Neural cell (in vitro differentiated cells): ENCODE measurements around the gene CLDN12. TPM values are rescaled to one million over a fixed set of nuclear protein-coding genes. Genes with fewer than 3 reads are reported as not detected.

ENCODE experiments used
- H2AFZ ChIP-seq: fragments of 200-600, 300-800 bp; sonication (generic), shearing (Covaris generic); 2 replicates; pipeline ENCODE4 v1.6.0; 2014; ENCODE audit warnings: low read depth, mild to moderate bottlenecking, antibody characterized with exemption, low read length, moderate library complexity
- H3F3A ChIP-seq: fragments of 200-600 bp; shearing (Covaris generic); 2 replicates; pipeline ENCODE4 v1.6.1; 2016; ENCODE audit warnings: mild to moderate bottlenecking, moderate library complexity, mixed read lengths, antibody characterized with exemption, low read length; ENCODE audit not compliant: insufficient read depth, poor library complexity, severe bottlenecking
- H3K27ac ChIP-seq: fragments of 200-600, 300-800 bp; sonication (generic), shearing (Covaris generic); 2 replicates; pipeline ENCODE4 v1.5.1; 2014; ENCODE audit warnings: mild to moderate bottlenecking, low read length, moderate library complexity
- H3K27me3 ChIP-seq: fragments of 300-800, 200-600 bp; sonication (generic), shearing (Covaris generic); 2 replicates; pipeline ENCODE4 v1.6.0; 2014; ENCODE audit warnings: mild to moderate bottlenecking, low read depth, low read length, moderate library complexity; ENCODE audit not compliant: insufficient read depth
- H3K36me3 ChIP-seq: fragments of 300-800, 200-600 bp; sonication (generic), shearing (Covaris generic); 2 replicates; pipeline ENCODE4 v1.5.1; 2014; ENCODE audit warnings: mild to moderate bottlenecking, antibody characterized with exemption, low read length, moderate library complexity; ENCODE audit not compliant: insufficient read depth
- H3K4me2 ChIP-seq: fragments of 300-800, 200-600 bp; sonication (generic), shearing (Covaris generic); 2 replicates; pipeline ENCODE4 v1.6.0; 2014; ENCODE audit warnings: mild to moderate bottlenecking, low read length
- H3K4me3 ChIP-seq: fragments of 300-800, 200-600 bp; sonication (generic), shearing (Covaris generic); 2 replicates; pipeline ENCODE4 v1.5.1; 2014; ENCODE audit warnings: mild to moderate bottlenecking, low read length, moderate library complexity
- H3K79me2 ChIP-seq: fragments of 200-600 bp; shearing (Covaris generic); replicated peaks from 2 replicates; pipeline ENCODE4 v1.6.0; 2014; ENCODE audit warnings: mild to moderate bottlenecking, low read length, moderate library complexity; ENCODE audit not compliant: insufficient read depth
- H3K9ac ChIP-seq: fragments of 300-800, 200-600 bp; sonication (generic), shearing (Covaris generic); 2 replicates; pipeline ENCODE4 v1.6.1; 2016; ENCODE audit warnings: mild to moderate bottlenecking, low read length, mixed read lengths
- H3K9me2 ChIP-seq: fragments of 200-600 bp; shearing (Covaris generic); 2 replicates; pipeline ENCODE4 v1.6.1; 2016; ENCODE audit warnings: mild to moderate bottlenecking, low read length, mixed read lengths; ENCODE audit not compliant: insufficient read depth
- H3K9me3 ChIP-seq: fragments of 200-600, 300-800 bp; sonication (generic), shearing (Covaris generic); 2 replicates; pipeline ENCODE4 v1.6.1; 2016; ENCODE audit warnings: mild to moderate bottlenecking, mixed run types, low read length, moderate library complexity, mixed read lengths
- H4K20me1 ChIP-seq: fragments of 200-600 bp; shearing (Covaris generic); 2 replicates; pipeline ENCODE4 v1.6.1; 2016; ENCODE audit warnings: mild to moderate bottlenecking, mixed run types; ENCODE audit not compliant: insufficient read depth
- CTCF ChIP-seq: fragments of 450-650 bp; IDR thresholded peaks from 2 replicates; pipeline ENCODE4 v1.5.1; 2014; ENCODE audit warnings: antibody characterized with exemption, mild to moderate bottlenecking, moderate library complexity; ENCODE audit not compliant: poor library complexity, severe bottlenecking
- EP300 ChIP-seq: fragments of 450-650 bp; conservative IDR thresholded peaks from 2 replicates; pipeline ENCODE4 v1.6.1; 2014; ENCODE audit warnings: antibody characterized with exemption, mild to moderate bottlenecking, moderate library complexity; ENCODE audit not compliant: poor library complexity, severe bottlenecking
- EZH2 ChIP-seq: fragments of 200-600, 300-800 bp; shearing (Covaris generic), sonication (generic); IDR thresholded peaks from 2 replicates; pipeline ENCODE4 v1.6.1; 2014; ENCODE audit warnings: antibody characterized with exemption, low read length, borderline replicate concordance, mild to moderate bottlenecking; ENCODE audit not compliant: insufficient read depth, poor library complexity, severe bottlenecking
- MXI1 ChIP-seq: fragments of 450-650 bp; conservative IDR thresholded peaks from 2 replicates; pipeline ENCODE4 v1.6.1; 2014; ENCODE audit warnings: antibody characterized with exemption, mild to moderate bottlenecking; ENCODE audit not compliant: poor library complexity, severe bottlenecking
- POLR2AphosphoS5 ChIP-seq: IDR thresholded peaks from 2 replicates; pipeline ENCODE4 v1.6.1; 2012
- RAD21 ChIP-seq: fragments of 450-650 bp; conservative IDR thresholded peaks from 2 replicates; pipeline ENCODE4 v1.6.1; 2014; ENCODE audit warnings: antibody characterized with exemption, mild to moderate bottlenecking, moderate library complexity
- REST ChIP-seq: IDR thresholded peaks from 2 replicates; pipeline ENCODE4 v1.6.1; 2012; ENCODE audit warnings: borderline replicate concordance
- SMC3 ChIP-seq: fragments of 450-650 bp; conservative IDR thresholded peaks from 2 replicates; pipeline ENCODE4 v1.6.1; 2014; ENCODE audit warnings: antibody characterized with exemption, mild to moderate bottlenecking, moderate library complexity; ENCODE audit not compliant: poor library complexity
- TAF1 ChIP-seq: IDR thresholded peaks from 2 replicates; pipeline ENCODE4 v1.6.1; 2012; ENCODE audit warnings: low read depth
- polyA plus RNA-seq: library from polyadenylated mRNA; depleted of rRNA; stranded (reverse); fragments of >200 nt; gene quantifications from 2 replicates; pipeline ENCODE4 v1.2.3, GENCODE V29; 2014

CLDN12 gene
- polyA plus RNA-seq, 1 donor from 2014 or later, result 81.0 TPM

DNA sequence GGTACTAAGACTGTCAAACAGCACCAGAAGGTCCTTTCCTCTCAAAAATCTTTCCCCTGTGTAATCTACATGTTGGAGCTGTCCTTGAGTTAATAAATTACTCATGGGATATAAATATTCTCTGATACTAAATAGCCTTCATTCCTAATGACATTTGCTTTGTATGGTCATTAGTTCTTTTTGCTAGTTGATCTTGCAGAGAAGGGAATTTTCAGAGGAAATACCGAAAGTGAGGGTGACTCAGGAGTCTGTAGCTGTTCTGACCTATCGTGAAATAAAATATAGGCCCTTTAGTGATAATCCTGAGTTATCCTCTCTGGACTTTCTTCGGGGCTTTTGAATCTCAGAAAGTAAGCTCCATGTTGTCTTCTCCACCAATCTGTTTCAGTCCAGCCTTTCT lies 19.4 kb upstream of the CLDN12 start:
- H3K36me3 ChIP-seq, result peaks cover 24% of the 10 kb centered on the region

DNA sequence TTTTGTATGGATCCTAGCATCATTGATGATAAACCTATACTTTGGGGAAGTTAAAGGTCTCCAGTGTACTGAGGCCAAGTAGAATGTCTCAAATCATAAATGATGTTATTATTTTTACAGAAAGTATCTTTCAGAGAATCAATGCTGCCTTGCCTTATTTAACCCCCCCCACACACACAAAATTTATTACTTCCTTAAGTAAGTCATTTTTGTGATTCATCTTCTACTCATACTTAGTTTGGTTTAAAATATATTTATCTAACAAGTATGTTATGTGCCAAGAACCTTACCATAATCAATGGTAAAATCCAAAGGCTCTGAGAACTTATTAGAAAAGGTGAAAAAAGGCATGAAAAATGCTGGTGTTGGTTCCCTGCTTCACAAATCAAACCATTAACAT lies 18.8 kb upstream of the CLDN12 start:
- Histone ChIP-seq H3F3A (no peaks in the 10 kb centered on the region), H3K4me3 (no peak overlapping the region), H3K9ac (no peak overlapping the region), H3K9me2 (no peaks in the 10 kb centered on the region), H3K36me3 (peaks cover 24% of the 10 kb centered on the region), H2AFZ (no peak overlapping the region), H3K27ac (no peak overlapping the region), H3K27me3 (no peaks in the 10 kb centered on the region), H3K79me2 (no peaks in the 10 kb centered on the region), H4K20me1 (no peaks in the 10 kb centered on the region), H3K9me3 (peaks cover 4% of the 10 kb centered on the region), H3K4me2 (no peak overlapping the region)
- TF ChIP-seq EZH2 (no peak), EP300 (no peak), MXI1 (no peak)

More for the DNA sequence above, 19.4 kb upstream of the CLDN12 start:
- H3K4me2 ChIP-seq, result no peak overlapping the region
- no peaks in the 10 kb centered on the region for H3K27me3 ChIP-seq
- no peak overlapping the region for H3K4me3 ChIP-seq
- no peak overlapping the region for H3K9ac ChIP-seq
- H4K20me1 ChIP-seq, result no peaks in the 10 kb centered on the region
- no peak overlapping the region for H2AFZ ChIP-seq
- no peaks in the 10 kb centered on the region for H3K79me2 ChIP-seq
- H3K9me2 ChIP-seq, result no peaks in the 10 kb centered on the region
- H3F3A ChIP-seq, result no peaks in the 10 kb centered on the region
- peaks cover 4% of the 10 kb centered on the region for H3K9me3 ChIP-seq
- TF ChIP-seq RAD21, result no peak
- no peak for TF ChIP-seq EP300
- TF ChIP-seq MXI1, result no peak
- no peak for TF ChIP-seq SMC3
- no peak for TF ChIP-seq POLR2AphosphoS5
- TF ChIP-seq REST, result no peak
- TF ChIP-seq TAF1, result no peak
- no peak for TF ChIP-seq EZH2
- TF ChIP-seq CTCF, result no peak
- no peak overlapping the region for H3K27ac ChIP-seq
